ENCODE results near the gene CADPS.

DNA sequence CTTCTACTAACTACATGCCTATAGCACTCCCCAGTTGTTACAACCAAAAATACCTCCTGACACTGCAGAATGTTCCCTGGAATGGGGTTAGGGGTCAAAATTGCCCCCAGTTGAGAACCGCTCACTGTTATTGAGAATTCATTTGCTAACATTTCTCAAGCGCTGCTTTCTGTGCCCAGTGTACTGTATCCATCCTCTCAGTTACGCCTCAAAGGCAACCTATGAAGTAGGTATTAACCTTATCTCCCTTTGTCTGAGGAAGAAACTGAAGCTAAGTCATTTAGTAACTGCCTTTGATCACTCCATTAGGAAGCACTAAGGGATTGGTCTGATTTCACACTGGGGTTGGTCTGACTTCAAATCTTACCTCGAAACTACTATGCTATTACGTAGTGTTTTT lies 70.1 kb downstream of the CADPS start:
- TF ChIP-seq CTCF (conservative IDR thresholded peaks at IDR 0.05; ENCODE audit: low read length) (no peak), EZH2phosphoT487 (IDR thresholded peaks at IDR 0.05; ENCODE audit: borderline replicate concordance, low read depth, low read length) (no peak)

Data from OCI-LY7 (cell line).